GM18907 (cell line): ENCODE data around the gene CSMD2.

Source experiments
- ATAC-seq: cut with Tn5 transposase; IDR thresholded peaks from one replicate; pipeline ENCODE4 v1.9.1; 2021; ENCODE audit warnings: mild to moderate bottlenecking, moderate library complexity; ENCODE audit not compliant: unreplicated experiment

The CSMD2 gene

DNA sequence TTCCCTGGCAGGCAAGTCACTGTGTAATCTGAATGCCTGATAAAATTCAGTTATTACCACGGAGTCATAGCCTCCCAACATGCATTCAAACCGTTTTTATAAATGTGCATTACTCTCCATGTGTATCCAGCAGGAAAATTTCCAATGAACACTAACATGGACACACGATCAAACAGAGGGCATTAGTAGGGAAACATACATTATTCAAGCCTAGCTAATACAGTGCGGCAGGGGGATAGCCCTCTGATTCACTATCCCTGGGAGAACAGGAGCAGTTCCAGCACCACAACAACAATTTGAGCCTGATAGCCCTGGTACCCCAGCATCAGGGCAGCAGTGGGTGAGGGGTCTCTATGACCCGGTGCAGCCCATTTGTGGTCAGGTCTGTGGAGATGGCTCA is 337.0 kb downstream of the CSMD2 start:
- ATAC-seq: no peak

DNA sequence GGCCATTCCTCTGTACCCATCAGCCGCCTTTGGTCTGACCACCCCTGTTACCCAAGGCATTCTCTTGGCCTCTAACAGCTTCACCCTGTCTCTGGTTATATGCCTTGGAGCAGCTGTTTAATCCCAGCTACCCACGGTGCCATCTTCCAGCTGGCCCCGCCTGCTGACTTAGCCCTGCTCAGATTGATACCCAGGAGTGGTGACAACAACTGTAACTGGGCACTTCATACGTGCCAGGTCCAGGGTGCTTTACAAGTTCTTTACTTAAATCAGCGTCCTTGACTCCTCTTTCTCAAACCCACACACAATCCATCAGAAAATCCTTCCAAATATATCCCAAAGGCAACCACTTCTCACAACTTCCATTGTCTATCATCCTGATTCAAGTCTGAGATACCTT is 338.3 kb downstream of the CSMD2 start:
- ATAC-seq: no peak

DNA sequence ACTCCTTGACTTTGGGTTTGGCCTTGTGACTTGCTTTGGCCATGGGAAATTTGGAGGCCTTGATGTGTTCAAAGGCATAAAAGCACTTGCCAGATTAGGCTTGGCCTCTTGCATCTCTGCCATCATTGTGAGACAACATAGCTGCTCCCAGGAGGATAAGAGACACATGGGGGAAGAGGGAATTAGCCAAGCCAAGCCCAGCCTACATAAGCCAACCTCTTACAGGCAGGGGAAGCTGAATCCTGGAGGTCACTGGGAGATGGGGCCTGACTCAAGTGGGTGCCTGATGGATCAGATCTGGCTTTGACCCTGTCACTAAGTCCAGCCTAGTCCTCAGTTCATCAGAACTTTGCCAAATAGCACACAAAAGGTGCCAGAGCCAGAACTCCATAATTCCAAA is 338.7 kb downstream of the CSMD2 start:
- no peak for ATAC-seq

DNA sequence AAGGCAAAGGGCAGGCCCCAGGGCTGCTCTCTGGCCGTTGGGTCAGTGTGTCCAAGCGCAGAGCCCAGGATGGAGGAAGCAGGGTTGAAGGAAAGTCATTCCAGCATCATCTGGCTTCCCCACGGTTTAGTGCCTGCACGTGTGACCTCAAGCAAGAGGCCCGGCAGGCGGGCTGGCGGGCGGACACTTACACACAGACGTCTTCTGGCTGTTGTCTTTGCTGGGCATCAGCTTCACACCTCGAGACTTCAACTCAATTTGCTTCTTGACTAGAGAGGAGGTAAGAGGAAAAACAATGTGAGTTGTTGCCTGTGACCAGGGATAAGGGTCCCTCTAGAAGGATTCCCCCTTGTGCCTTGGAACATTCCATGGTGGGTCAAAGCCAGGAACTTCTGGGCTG is 339.5 kb downstream of the CSMD2 start:
- ATAC-seq: no peak

DNA sequence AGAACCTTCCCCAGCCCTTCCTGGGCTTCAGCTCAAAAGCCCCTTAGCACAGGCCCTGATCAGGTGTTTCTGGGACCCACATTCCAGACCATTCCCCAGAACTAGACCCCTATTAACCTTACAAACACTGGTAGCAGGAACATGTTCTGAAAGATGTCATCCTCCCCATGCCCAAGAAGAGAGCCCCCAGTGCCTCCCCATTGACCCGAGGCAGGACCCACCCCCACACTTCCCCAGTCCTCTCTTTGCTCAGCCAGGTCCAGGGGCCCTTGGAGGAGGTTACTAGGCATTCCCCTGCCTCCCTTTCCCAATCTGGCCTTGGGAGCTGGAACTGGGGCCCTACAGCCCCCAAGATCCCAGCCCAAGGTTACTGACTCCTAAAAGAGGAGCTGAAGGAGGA is 340.1 kb downstream of the CSMD2 start:
- ATAC-seq: no peak

DNA sequence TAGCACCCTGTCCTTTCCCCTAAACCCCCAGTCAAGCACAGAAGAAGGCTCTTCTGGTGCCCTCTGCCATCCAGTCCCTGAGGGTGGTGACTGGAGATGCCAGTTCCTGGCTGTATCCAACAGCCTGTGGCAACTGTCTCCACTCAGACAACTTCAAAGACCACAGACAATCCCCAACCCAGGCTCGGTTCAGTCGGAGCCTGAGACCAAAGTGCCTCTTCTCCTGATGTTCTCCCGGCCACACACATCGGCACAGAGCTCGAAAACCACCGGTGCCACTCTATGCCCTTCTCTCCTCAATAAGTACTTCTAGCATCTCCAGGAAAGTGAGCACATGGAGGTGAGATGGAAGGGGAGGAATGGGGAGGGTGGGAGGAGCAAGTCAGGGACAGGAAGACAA is 340.7 kb downstream of the CSMD2 start:
- no peak for ATAC-seq

DNA sequence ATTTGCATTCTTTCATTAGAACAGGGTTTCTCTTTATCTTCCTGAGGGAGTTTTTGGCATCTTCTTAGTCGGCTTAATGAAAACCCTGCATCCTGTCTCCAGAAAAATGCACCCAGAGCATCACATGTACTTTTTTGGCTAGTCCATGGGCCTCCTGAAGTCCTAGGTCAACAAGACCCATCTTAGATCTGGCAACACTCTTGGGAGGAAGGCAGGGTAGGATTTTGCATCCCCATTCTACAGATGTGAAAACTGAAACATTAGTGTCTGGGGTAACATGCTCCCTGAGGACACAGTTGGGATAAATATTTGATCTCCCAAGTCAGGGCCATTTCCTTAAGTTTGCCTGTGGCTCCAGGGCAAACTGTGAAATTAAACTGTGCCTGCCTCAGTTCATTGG is 341.2 kb downstream of the CSMD2 start:
- ATAC-seq: no peak

DNA sequence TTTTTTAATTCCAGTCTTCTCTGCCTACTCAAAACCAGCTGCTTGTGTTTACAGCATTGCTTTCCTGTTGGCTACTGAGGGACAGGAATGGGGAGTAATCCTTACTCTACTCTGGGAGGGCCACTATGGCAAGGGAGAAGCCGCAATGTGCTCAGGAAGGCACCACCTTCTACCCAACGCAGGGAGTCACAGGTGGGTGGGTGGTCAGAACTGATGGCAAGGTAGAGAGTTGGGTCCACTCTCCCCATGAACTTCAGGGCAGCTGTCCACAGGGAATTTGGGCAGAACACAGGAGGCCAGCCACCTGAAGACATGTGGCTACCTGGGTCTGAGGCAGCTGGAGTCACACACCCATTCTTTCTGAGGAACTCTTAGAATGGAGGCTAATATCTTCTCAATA is 341.6 kb downstream of the CSMD2 start:
- no peak for ATAC-seq

DNA sequence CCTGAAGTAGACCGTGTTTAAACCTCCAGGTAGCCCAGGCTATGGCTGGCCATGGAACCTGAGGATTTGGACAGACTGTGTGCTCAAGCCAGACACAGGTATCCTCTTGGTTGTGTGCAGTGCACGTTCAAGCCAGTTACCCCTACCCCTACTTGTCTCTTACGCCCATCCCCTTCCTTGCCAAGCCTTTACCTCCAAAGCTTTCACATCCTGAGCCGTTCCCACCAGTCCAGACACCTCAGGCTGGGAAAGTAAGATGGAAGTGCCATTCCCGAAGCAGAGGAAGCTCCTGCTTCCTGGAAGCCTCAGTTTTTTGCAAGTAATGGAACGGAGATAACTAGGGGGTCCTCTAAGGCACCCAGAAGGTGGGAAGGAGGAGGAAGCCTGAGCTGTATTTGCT is 342.6 kb downstream of the CSMD2 start:
- ATAC-seq: no peak

DNA sequence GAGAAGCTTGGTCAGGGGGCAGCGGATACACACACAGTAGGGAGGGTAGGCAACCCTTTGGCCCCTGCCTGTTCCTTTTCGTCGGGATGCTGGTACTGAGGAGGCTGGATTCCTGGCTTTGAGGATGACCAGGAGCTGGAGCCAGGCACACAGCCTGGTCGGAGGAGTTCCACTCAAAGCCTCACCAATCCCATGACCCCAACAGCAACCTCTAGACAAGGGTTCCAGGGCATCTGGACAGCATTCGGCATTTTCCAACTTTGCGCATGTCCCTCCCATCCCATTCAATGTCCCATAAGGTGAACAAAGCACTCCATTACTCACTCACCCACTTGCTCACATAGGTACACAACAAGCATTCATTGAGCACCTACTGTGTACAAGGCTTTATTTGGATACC is 343.7 kb downstream of the CSMD2 start:
- ATAC-seq: no peak

DNA sequence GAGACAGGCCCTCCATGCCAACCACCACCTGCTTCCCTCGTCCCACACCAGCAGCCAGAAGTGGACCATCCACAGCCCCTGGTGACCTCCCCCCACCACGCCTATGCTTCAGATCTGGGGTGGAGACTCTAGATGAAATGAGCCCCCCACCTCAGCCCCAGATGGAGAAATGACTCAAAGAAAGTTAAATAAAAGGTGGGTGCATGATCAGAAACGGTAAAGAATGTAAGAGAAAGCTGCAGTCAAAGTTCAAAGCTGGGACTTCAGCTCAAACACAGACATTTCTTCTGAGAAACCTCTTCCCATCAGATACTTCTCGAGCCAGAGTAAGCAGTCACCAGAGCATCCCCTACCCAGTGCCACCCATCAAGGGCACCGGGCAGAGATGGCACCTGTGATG is 344.2 kb downstream of the CSMD2 start:
- no peak for ATAC-seq

DNA sequence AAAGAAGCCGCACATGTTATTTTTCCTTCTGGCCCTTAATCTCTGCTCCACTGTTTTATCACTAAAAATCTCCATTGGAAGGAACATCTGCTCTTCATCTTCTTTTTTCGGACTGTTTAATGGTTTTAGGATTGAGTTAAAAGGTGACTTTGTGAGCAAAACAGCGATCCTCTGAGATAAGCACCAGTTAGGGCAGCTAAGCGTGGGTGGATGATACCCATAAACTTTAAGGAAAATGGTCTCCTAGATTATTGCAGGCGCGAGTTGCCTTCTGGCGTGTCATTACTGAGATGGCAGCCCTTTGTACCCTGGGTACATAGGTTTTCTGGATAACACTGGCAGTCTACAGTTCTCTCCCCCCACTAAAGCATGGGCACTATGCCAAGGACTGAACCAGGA is 345.1 kb downstream of the CSMD2 start:
- no peak for ATAC-seq

DNA sequence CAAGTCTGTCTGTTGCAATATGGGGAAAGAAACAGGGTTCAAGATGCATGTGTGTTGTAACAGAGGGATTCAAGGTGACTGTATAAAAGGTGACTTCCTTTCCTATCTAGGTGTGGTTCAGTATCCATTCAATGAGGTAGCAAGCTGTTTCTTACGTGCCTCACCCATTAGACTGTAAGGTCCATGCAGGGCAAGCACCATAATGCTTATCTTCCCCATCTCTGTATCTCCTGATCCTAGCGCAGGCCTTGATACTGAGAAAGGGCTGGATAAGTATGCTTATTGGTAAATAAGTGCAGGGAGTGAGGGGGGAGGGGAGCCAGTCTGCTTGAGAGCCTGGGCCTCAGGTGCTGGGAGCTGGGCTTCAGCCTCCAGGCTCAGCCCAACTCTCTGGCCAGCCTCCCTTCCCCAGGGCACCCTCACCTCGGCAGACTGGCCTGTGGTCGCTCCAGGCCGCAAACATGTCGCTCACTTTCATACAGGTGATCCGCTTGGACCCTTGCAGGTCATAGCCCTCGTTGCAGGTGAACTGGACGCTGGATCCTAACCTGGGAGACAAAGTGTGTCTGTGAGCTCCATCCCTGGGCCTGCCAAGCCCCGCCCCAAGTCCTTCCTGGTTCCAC is 345.6 kb downstream of the CSMD2 start:
- ATAC-seq: no peak

DNA sequence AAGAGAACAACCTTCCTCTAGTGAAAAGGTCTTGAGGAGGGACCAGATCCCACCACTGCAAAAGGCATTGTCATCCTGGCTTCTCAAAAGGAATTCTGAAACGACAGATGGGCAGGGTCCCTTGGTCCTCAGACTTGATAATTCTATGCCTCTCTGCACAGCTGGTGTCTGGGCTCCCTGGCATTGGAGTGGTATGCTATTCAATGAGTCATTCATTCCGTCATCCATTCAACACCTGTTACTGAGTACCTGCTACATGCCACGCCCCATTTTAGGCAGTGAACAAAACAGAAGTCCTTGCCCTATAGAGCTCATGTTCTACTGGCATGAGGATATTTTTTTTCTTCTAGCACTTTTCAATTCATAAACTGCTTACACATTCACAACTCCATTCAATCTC is 347.0 kb downstream of the CSMD2 start:
- no peak for ATAC-seq

DNA sequence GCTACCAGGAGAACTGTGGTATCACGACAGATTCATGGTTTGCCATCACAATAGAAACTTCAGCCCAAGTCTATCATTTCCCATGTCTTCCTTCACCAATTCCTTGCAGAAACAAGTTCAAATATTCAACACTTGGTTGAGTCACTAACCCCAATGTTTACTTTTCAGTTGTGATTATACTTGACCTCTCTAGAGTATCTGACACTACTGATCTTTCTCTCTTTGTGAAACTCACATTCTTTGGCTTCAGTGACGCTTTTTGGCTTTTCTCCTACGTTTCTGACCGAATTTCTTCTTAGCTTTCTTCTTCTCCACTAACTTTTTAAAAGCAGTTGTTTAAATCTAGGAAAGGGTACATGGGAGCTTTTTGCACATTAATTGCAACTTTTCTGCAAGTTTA is 350.0 kb downstream of the CSMD2 start:
- ATAC-seq: no peak

DNA sequence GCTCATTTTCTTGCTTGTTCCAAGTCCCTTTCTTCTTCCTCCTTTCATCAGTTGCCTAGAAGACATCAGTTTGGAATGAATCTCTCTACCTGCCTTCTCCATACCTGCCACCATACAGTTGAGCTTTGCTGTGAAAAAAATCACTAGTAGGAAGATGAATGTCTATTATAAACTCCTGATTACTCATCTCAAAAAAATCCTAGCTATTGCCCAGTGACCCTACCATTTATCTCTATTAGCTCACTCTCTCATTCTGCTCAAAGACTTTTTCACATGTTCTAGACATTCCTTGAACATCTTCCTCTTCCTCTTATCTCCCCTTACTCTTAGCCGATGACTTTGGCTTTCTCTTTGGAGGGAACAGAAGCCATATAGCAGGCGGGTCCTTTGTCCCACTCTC is 350.9 kb downstream of the CSMD2 start:
- ATAC-seq: no peak

DNA sequence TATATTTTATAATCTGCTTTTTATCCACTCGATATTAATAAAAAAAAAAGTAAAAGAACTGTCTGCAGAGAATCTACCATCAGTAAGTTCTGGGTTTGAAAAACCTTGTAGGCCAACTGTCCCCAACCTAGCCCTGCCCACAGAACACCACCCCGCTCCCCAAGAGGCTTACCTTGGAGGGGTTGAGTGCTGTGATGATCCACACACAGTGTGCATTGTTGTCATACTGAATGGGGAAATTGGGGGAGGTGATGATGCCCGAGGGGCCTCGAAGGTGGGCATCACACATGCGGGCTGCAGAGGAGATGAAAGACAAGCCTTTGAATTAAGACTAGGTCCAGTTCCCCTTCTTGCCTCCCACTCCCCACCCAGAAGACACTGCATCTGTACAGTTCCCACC is 354.5 kb downstream of the CSMD2 start:
- no peak for ATAC-seq

DNA sequence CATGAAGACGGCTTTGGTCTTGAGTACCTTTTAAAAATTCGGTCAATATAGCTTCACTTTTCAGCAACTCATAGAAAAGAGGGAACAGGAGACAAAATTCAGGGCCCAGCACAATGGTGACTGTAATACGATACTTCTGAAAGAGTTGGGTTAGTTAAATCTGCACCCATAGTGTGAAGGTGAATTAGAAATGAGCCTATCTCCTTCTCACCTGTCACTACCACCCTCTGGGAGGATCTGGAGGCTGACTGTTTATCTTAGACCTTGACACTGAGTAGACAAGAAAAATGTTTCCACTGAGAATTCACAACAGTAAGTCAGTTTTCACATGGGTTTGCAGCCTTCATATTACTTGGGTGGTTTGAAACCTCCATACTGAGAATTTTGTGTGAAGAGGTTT is 359.0 kb downstream of the CSMD2 start:
- ATAC-seq: no peak

DNA sequence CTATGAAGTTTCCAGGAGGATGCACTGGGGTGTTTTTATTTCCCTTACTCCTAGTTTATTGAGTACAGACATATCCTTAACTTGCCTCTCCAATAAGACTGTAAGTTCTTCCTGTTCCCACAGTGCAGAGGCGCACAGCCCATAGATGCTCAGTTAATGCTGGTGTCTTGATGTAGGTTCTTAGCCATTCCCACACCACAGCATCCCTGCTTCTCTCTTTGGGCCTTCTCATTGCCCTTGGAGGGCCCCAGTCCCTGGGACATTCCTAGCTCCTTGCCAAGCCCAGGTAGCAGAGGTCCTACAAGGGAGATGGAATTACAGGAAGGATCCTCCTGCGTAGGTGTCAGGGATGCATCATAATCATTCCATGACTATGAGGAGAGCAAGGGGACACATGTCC is 362.8 kb downstream of the CSMD2 start:
- no peak for ATAC-seq

DNA sequence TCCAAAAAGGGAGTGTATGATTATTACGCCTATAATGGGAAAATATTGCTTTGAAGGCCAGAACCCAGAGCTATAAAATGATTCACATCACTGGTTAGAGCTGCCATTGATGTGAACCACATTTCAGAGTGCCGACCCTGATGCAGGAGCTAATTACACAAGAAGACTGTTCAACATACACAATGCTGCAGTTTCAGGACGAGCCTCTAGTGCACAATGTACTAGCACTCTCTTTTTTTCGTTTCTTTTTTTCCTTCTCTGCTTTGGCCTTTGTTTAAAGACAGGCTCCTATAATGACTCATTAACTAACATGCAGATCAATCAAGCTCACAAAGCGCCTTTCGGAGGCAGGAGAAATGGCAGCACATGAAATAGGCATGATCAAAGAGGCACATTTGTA is 367.2 kb downstream of the CSMD2 start:
- no peak for ATAC-seq

DNA sequence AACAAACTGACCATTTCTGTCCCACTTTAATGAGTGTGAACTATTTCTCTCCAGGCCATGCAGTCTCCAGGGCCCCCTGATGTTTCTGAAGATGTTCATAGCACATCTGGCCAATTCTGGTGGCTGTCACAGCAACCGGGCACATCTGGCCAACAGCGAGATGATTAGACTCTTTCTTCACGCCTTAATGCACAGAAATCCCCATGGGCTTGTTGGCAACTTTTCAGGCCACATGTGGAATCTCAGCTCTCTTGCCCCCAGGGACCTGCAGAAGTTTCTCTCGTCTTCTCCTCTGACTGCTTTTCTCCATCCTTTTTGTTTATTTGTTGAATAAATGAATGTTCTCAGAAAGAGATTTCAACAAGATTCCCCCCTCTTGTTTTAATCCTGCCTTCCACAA is 372.4 kb downstream of the CSMD2 start:
- ATAC-seq: no peak

DNA sequence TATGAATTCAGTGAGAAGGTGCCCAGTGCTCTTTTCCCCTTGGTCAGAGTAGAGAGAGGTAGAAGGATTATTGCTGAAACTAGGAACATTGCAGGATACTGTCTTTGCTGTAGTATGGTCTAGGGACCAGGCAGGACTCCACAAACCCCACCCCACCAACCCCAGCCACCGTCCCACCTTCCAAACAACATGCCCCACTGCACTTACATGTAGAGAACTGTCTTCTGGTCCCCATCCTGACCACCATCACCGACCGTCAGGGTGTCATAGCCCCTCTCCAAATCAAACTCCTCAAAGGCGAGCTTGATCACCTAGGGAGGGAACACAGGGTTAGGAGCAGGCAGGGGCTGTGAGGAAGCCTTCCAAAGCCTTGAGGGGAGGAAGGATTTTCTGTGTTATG is 372.8 kb downstream of the CSMD2 start:
- ATAC-seq: no peak

DNA sequence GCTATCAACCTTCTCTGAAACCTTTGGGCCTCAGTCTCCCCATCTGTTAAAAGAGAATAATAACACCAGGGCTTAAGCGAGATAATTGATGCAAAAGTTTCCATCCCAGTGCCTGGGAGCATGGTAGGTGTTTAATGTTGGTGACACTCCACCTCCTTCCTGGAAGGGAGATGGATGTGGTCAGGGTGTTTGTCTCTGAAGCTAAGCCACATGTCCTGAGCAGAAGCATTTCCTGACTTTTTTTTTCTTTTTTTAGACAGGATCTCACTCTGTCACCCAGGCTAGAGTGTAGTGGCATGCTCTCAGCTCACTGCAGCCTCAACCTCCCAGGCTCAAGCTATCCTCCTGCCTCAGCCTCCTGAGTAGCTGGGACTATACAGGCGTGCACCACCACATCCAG is 373.8 kb downstream of the CSMD2 start:
- ATAC-seq: no peak

DNA sequence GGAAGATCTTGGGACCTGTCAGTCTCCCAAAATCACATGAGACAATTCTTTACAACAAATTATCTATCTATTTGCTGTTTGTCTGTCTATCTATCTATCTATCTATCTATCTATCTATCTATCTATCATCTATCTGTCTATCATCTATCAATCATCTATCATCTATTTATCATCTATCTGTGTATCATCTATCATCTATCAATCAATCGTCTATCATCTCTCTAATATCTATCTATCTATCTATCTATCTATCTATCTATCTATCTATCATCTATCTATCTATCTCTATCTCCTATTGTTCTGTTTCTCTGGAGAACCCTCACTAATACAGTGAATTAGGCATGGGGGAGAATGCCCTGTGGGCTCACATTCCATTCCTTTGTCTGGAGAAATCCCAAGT is 374.5 kb downstream of the CSMD2 start:
- no peak for ATAC-seq
